UCSD-AML1 (cell line): ENCODE data around the gene PCDH8.

Source experiments
- DNase-seq: peaks from one replicate; lab custom pipeline; 2025; ENCODE audit not compliant: unreplicated experiment; lab: John Stamatoyannopoulos, UW

Gene PCDH8, protein sequence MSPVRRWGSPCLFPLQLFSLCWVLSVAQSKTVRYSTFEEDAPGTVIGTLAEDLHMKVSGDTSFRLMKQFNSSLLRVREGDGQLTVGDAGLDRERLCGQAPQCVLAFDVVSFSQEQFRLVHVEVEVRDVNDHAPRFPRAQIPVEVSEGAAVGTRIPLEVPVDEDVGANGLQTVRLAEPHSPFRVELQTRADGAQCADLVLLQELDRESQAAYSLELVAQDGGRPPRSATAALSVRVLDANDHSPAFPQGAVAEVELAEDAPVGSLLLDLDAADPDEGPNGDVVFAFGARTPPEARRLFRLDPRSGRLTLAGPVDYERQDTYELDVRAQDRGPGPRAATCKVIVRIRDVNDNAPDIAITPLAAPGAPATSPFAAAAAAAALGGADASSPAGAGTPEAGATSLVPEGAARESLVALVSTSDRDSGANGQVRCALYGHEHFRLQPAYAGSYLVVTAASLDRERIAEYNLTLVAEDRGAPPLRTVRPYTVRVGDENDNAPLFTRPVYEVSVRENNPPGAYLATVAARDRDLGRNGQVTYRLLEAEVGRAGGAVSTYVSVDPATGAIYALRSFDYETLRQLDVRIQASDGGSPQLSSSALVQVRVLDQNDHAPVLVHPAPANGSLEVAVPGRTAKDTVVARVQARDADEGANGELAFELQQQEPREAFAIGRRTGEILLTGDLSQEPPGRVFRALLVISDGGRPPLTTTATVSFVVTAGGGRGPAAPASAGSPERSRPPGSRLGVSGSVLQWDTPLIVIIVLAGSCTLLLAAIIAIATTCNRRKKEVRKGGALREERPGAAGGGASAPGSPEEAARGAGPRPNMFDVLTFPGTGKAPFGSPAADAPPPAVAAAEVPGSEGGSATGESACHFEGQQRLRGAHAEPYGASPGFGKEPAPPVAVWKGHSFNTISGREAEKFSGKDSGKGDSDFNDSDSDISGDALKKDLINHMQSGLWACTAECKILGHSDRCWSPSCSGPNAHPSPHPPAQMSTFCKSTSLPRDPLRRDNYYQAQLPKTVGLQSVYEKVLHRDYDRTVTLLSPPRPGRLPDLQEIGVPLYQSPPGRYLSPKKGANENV

GRCh38 chr13:52848455-52849195, at the start of gene PCDH8:
Gene PCDH8, minus strand, starts transcription at chr13:52848640. Its CDS starts 204 bp downstream, at chr13:52848436.
- DNase-seq: no peak

DNA sequence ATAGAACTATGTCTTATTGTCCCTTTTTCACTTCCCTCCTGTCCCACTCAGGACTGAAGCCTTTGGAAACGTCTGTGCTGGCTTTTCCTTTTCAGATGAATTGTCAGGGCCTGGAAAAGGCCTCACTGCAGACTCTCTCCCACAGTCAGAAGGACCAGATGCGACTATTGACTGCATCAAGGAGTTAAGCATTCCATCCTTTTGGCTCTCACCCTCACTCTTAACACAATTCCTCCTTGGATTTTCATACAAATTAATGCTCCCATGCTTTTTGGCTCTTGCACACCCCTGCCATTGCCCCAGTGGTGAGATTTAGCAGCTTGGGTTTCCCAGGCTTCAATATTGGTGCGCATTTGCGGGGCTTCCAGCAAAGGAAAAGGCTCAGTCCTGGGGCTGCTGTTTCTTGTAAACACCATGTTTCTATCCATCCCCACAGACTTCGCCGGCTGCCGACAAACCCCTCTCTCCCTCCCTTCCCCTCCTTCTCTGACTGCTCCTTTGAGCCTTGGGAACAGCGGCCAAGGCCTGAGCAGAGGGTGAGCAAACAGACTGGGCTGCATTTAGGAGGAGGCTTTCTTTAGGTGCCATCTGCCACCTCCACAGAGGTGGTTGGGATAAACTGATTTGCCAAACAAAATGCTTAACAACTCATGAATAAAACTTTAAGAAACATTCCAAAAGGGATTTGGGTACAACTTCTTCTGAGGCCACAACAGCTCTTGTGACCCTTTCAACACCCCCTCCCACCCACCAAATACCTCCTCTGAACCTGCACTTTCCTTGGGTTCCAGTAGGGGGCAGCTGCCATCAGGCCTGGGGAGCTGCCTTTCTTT, 48.6 kb upstream of the PCDH8 start:
- no peak for DNase-seq

- DNase-seq: no peak
Observed at GRCh38 chr13:52894413-52894812, 46.0 kb upstream of the PCDH8 start.

- DNase-seq: no peak
Observed at GRCh38 chr13:52892925-52893324, 44.5 kb upstream of the PCDH8 start.

GRCh38 chr13:52891706-52892105, 43.3 kb upstream of the PCDH8 start:
- no peak for DNase-seq

DNA sequence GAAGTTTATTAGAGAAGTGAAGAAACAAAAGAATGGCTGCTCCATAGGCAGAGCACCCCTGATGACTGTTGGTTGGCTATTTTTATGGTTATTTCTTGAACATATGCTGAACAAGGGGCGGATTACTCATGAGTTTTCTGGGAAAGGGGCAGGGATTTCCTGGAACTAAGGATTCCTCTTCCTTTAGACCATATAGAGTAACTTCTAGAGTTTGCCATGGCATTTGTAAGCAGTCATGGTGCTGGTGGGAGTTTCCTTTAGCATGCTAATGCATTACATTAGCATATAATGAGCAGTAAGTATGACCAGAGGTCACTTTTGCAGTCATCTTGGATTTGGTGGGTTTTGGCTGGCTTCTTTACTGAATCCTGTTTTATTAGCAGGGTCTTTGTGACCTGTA, 38.7 kb upstream of the PCDH8 start:
- DNase-seq: no peak

- DNase-seq: no peak
Observed at GRCh38 chr13:52885141-52885540, 36.7 kb upstream of the PCDH8 start.

GRCh38 chr13:52884429-52885010, 36.1 kb upstream of the PCDH8 start:
- DNase-seq: no peak

DNA sequence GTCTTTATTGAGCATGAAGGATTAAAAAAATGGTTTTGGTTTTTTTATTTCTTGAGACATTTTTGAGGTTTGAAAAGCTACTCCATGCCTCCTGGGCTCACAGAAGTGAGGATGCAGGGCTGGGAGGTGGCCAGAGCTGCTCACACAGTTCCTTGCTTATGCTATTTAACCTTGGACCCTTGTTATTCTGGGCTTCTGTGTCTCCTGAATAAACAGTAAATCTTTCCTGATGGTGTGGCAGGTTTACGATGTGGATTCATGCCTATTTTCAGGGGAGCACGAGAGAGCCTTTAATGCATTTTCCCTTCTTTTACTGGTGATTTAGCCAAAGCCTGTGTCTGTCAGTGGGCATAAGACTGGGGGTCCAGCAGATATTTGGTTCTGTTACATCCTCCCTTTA, 34.3 kb upstream of the PCDH8 start:
- no peak for DNase-seq

- no peak for DNase-seq
Observed at GRCh38 chr13:52879950-52880741, 31.7 kb upstream of the PCDH8 start.

GRCh38 chr13:52878831-52879230, 30.4 kb upstream of the PCDH8 start:
- DNase-seq: no peak

DNA sequence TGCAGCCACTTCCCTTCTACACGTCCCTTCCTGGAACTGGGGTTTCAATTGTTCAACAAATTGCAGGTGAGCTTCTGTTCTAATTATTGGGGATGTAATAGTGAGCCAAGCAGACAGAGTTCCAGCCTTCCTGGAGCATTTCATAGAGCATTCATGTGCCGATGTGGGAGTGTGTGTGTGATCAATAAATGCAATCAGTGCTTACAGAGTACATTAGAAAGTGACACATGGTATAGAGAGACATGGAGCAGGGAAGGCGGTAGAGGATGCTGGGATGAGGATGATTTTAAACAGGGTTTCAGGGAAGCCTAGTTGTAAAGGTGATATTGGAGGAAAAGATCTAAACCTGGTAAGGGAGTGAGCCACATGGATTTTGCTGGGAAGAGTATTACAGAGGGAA, 21.7 kb upstream of the PCDH8 start:
- no peak for DNase-seq

DNA sequence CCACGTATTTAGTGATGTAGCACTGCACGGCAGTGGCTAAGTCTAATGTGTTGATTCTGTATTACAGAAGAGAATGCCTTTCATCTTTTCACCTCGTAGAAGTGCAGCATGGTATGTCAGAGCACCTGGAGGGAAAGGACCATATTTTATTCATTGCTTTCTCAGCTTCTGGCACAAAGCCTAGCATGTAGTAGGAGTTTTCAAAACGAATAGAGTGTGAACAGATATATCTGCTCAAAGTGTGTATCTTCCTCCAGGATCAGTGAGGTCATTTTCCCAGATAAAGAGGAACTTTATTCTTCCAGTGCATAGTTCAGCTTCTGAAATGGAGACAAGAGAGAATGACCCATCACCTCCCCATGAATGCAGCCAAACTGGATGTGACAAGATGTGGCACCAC, 21.2 kb upstream of the PCDH8 start:
- no peak for DNase-seq

GRCh38 chr13:52869050-52869449, 20.6 kb upstream of the PCDH8 start:
- DNase-seq: no peak

- DNase-seq: no peak
Observed at GRCh38 chr13:52868190-52868589, 19.8 kb upstream of the PCDH8 start.

GRCh38 chr13:52864941-52865340, 16.5 kb upstream of the PCDH8 start:
- no peak for DNase-seq

GRCh38 chr13:52862358-52863206, 14.1 kb upstream of the PCDH8 start:
- peak; percentile 29 for DNase-seq

DNA sequence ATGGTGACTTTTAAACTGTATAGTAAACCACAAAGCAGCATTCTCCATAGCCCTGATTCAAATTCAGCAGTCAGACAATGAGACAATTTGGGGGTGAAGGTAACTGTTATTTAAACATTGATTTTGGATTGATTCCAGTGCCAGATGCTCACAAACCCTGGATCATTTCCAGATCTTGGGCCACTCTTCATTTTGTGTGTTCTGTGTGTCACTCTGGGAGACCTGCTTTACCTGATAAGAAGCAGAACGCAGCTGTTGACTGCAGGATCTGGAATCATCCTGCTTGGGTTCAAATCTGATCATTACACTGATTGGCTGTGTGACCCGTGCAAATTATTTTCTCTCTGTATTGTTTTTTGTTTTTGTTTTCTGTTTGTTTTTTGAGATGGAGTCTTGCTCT, 4.0 kb upstream of the PCDH8 start:
- DNase-seq: no peak
